BE2C (cell line): ENCODE results near the gene PPIL6.

Experiments used
- DNase-seq: peaks from one replicate; pipeline ENCODE4 v3.0.0-alpha.2; 2020
- H3K27me3 ChIP-seq: fragments of 250-450 bp; sonication (Bioruptor Pico); 2 replicates; pipeline ENCODE4 v1.5.1; 2020; ENCODE audit warnings: mild to moderate bottlenecking
- H3K36me3 ChIP-seq: fragments of 250-450 bp; sonication (Bioruptor Pico); 2 replicates; pipeline ENCODE4 v1.5.1; 2020; ENCODE audit warnings: mild to moderate bottlenecking
- H3K4me1 ChIP-seq: fragments of 250-450 bp; sonication (Bioruptor Pico); 2 replicates; pipeline ENCODE4 v1.5.1; 2020
- H3K4me3 ChIP-seq: 2 replicates; pipeline ENCODE4 v1.5.1; 2011; ENCODE audit warnings: low read depth, low read length
- H3K9me3 ChIP-seq: fragments of 250-450 bp; sonication (Bioruptor Pico); 2 replicates; pipeline ENCODE4 v1.5.1; 2020
- TF ChIP-seq, protein P1 (sequence below): IDR thresholded peaks from 2 replicates; pipeline ENCODE4 v1.5.1; 2012; ENCODE audit warnings: mild to moderate bottlenecking, low read depth, low read length

Gene PPIL6

DNA sequence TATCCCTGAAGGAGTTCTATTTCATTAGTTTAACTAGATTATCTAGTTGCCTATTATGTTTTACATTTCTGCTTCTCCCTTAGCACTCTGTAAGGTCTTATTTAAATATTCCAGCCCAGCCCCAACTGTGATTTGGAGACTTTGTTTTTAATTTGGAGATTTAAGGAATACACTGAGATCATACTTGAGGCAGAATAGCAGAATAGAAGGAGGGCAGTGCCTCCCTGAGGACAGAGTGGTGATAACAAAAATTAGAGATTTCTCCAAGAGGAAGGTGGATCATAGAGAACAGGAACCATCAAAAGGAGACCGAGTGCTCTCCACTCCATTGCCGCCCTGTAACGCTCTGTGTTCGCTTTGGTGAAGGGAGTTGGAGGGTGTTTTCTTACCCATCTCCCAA lies 43.4 kb downstream of the PPIL6 start:
- H3K27me3 ChIP-seq = no peaks in the 10 kb centered on the region
- DNase-seq = no peak
- H3K36me3 ChIP-seq = no peaks in the 10 kb centered on the region
- TF ChIP-seq, protein P1, sequence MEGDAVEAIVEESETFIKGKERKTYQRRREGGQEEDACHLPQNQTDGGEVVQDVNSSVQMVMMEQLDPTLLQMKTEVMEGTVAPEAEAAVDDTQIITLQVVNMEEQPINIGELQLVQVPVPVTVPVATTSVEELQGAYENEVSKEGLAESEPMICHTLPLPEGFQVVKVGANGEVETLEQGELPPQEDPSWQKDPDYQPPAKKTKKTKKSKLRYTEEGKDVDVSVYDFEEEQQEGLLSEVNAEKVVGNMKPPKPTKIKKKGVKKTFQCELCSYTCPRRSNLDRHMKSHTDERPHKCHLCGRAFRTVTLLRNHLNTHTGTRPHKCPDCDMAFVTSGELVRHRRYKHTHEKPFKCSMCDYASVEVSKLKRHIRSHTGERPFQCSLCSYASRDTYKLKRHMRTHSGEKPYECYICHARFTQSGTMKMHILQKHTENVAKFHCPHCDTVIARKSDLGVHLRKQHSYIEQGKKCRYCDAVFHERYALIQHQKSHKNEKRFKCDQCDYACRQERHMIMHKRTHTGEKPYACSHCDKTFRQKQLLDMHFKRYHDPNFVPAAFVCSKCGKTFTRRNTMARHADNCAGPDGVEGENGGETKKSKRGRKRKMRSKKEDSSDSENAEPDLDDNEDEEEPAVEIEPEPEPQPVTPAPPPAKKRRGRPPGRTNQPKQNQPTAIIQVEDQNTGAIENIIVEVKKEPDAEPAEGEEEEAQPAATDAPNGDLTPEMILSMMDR = peak; percentile 34; the same call in 1 of the 2 replicates
- H3K9me3 ChIP-seq = no peaks in the 10 kb centered on the region
- H3K4me3 ChIP-seq = no peak overlapping the region
- no peaks in the 10 kb centered on the region for H3K4me1 ChIP-seq

DNA sequence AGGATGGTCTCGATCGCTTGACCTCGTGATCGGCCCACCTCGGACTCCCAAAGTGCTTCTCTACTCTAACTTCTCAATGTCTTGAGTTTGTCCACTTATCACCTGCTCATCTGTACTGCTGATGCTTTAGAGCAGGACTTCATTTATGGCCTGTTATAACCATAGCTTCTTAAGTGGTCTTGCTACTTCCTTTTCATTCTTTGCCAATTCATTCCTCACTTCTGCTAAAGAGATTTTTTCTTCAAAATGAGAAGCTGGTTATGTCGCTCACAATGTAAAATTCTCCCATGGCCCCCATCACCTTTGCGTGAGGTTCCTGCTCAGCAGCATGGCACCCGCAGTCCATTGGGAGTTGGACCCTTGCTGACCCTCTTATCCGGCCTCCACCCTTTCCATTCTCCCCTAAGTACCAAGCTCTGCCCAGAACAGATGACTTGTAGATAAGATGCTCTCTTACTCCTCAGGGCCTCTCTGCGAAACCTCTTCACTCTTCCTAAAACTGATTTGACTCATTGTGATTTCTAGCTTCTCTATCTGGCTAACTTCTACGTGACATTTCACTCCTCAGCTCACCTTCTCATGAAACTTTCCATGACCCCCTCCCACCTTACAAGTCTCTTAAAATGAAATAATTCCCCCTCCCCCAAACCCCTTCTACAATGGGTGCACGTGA lies 44.2 kb downstream of the PPIL6 start:
- TF ChIP-seq, protein P1 = no peak
- H3K9me3 ChIP-seq = no peaks in the 10 kb centered on the region
- no peak overlapping the region for H3K4me3 ChIP-seq
- DNase-seq = no peak
- no peaks in the 10 kb centered on the region for H3K27me3 ChIP-seq
- no peaks in the 10 kb centered on the region for H3K36me3 ChIP-seq
- no peaks in the 10 kb centered on the region for H3K4me1 ChIP-seq

DNA sequence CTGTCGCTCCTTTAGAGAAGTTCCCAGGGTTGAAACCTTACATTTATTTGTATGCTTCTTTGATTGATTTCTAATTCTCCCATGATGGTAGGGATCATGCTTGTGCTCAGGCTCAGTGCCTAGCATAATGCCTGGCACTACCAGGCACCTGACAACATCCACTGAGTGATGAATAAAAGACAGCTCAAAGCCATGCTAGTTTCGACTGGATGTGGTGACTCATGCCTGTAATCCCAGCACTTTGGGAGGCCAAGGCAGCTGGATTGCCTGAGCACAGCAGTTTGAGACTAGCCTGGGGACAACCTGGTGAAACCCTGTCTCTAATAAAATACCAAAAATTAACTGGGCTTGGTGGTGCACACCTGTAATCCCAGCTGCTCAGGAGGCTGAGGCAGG lies 46.5 kb downstream of the PPIL6 start:
- Histone ChIP-seq H3K27me3 (no peaks in the 10 kb centered on the region), H3K36me3 (no peaks in the 10 kb centered on the region), H3K4me3 (no peak overlapping the region), H3K9me3 (no peaks in the 10 kb centered on the region), H3K4me1 (peaks cover 4% of the 10 kb centered on the region; the same call in 1 of the 2 replicates)
- no peak for DNase-seq
- TF ChIP-seq, protein P1 = no peak

DNA sequence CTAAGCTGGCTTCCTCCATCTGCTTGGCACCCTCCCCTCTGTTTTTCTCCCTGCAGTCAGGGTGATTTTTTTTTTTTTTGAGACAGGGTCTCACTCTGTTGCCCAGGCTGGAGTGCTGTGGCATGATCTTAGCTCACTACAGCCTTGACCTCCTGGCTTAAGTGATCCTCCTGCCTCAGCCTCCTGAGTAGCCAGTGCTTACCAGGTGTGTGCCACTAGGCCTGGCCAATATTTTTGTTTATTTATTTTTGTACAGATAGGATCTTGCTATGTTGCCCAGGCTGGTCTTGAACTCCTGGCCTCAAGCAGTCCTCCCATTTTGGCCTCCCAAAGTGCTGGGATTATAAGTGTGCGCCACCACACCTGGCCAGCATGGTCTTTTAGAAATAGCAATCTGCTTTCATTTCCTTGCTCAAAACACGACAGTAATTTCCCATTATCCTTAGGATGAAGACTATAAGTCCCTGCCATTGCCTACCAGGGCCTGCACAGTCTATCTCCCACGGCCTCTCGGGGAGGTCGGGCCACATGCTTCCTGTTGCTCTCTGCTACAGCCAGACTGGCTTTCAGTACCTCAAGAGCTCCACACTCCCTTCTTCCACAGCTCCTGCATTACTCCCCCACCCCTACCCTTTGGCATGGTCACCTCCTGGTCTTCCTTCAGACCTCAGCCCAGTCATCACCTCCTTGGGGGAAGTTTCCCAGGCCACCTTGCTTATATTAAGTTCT lies 47.1 kb downstream of the PPIL6 start:
- Histone ChIP-seq H3K4me1 (peaks cover 4% of the 10 kb centered on the region; the same call in 1 of the 2 replicates), H3K36me3 (no peaks in the 10 kb centered on the region), H3K9me3 (no peaks in the 10 kb centered on the region), H3K4me3 (no peak overlapping the region), H3K27me3 (no peaks in the 10 kb centered on the region)
- no peak for DNase-seq
- TF ChIP-seq, protein P1 = no peak

DNA sequence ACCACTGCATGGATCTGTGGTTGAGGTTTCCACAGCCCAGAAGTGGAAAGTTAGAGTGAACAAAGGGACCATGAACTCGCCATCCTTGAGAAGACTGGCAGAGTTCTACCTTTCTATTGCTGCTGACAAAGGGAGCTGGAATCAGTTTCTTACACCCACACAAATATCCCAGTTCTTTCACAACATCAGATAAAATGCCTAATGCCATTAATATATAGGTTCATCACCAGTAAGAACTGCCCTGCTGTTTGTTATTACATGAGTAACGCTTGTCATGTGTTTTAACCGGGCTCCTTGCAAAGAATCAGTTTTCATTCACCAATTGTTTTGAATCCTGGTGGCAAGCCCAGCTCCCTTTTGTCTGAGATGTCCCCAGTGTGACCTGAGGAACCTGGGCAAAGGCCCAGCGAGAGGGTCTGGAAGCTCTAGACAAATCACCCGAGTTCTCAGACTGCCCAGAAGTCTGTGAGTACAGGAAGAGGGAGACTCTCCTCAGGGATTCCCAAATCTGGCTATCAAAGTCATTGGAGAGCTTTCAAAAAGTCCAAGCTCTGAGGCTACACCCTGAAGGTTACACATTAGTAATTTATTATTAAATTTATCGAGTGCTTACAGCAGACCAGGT lies 50.7 kb downstream of the PPIL6 start:
- Histone ChIP-seq H3K4me1 (peaks cover 4% of the 10 kb centered on the region; the same call in 1 of the 2 replicates), H3K27me3 (no peaks in the 10 kb centered on the region), H3K9me3 (no peaks in the 10 kb centered on the region), H3K36me3 (no peaks in the 10 kb centered on the region), H3K4me3 (no peak overlapping the region)
- TF ChIP-seq, protein P1 = no peak
- DNase-seq = no peak
